Stomach smooth muscle (tissue), 2 donors: ENCODE measurements around the gene MMP14.
"Not testable (repeated sequence)": the region's sequence is repeated elsewhere in the genome, so short reads cannot be mapped to it uniquely, and the experiment has no call there.

Experiments used
- H3K27ac ChIP-seq: one replicate; pipeline ENCODE4 v1.7.0; 2013; ENCODE audit warnings: mild to moderate bottlenecking, low read length, inconsistent platforms
- H3K27me3 ChIP-seq, 2 donors: one replicate each; pipeline ENCODE4 v1.7.0; 2013; ENCODE audit warnings: low read length in 2 of 2; ENCODE audit not compliant: insufficient read depth in 2 of 2, control insufficient read depth in 1 of 2
- H3K36me3 ChIP-seq, 2 donors: one replicate each; pipeline ENCODE4 v1.7.0; 2013; ENCODE audit warnings: low read length in 2 of 2; ENCODE audit not compliant: control insufficient read depth in 2 of 2, insufficient read depth in 2 of 2
- H3K4me1 ChIP-seq: one replicate; pipeline ENCODE4 v1.7.0; 2013; ENCODE audit warnings: low read length; ENCODE audit not compliant: control insufficient read depth, insufficient read depth
- H3K4me3 ChIP-seq, 2 donors: one replicate each; pipeline ENCODE4 v1.7.0; 2013; ENCODE audit warnings: low read length in 2 of 2
- H3K9ac ChIP-seq, 2 donors: one replicate each; pipeline ENCODE4 v1.7.0; 2013; ENCODE audit warnings: low read length in 2 of 2, mild to moderate bottlenecking in 1 of 2
- H3K9me3 ChIP-seq, 2 donors: one replicate each; pipeline ENCODE4 v1.7.0; 2013; ENCODE audit warnings: low read length in 2 of 2; ENCODE audit not compliant: control insufficient read depth in 2 of 2
- donor health status: healthy.
- donor health status: Pancreatic carcinoma.

The MMP14 gene

DNA sequence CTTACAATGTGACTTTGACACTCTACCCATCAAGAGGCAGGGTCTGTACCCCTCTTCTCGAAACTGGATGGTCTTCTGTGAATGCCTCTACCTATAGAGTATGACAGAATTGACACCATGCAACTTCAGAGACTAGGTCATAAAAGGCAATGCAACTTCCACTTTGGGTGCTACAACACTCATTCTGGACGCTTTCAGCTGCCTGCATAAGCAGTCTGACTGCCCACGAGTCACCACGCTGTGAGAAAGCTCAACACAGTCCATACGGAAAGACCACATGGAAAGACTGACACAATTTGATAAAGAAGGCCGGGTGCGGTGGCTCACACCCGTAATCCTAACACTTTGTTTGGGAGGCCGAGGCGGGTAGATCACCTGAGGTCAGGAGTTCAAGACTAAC is 36.0 kb upstream of the MMP14 start:
- no peaks in the 10 kb centered on the region for H3K36me3 ChIP-seq
- H3K9ac ChIP-seq, result no peak overlapping the region
- no peaks in the 10 kb centered on the region for H3K9me3 ChIP-seq
- H3K27me3 ChIP-seq, result no peaks in the 10 kb centered on the region
- H3K27ac ChIP-seq, result no peak overlapping the region
- no peaks in the 10 kb centered on the region for H3K4me1 ChIP-seq
- H3K4me3 ChIP-seq, result no peak overlapping the region

DNA sequence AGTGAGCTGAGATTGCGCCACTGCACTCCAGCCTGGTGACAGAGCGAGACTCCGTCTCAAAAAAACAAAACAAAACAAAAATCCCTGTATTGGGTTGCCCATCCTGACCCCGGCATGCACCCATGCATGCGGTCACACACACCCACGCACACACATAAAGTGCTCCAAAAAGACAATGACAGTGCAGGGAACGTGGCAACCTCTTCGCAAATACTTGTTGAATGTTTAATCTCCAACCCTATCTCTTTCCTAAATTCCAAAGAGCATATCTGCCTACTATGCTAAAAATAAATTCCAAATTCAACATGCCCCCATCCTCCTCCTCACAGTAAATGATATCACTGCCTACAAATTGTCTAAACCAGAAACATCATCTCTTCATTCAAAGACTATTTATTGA is 34.7 kb upstream of the MMP14 start:
- H3K27ac ChIP-seq, result no peak overlapping the region
- no peaks in the 10 kb centered on the region for H3K36me3 ChIP-seq
- no peaks in the 10 kb centered on the region for H3K4me1 ChIP-seq
- H3K27me3 ChIP-seq, result no peaks in the 10 kb centered on the region
- no peak overlapping the region for H3K4me3 ChIP-seq
- H3K9me3 ChIP-seq, result no peaks in the 10 kb centered on the region
- H3K9ac ChIP-seq, result no peak overlapping the region

- no peak overlapping the region for H3K27ac ChIP-seq
- no peaks in the 10 kb centered on the region for H3K36me3 ChIP-seq
- H3K27me3 ChIP-seq, result no peaks in the 10 kb centered on the region
- H3K9ac ChIP-seq, result no peak overlapping the region
- no peaks in the 10 kb centered on the region for H3K4me1 ChIP-seq
- H3K4me3 ChIP-seq, result no peak overlapping the region
- H3K9me3 ChIP-seq, result no peaks in the 10 kb centered on the region
Observed at GRCh38 chr14:22802860-22803686, 33.3 kb upstream of the MMP14 start.

- H3K4me1 ChIP-seq, result no peaks in the 10 kb centered on the region
- H3K27me3 ChIP-seq, result no peaks in the 10 kb centered on the region
- H3K4me3 ChIP-seq, result no peak overlapping the region
- H3K36me3 ChIP-seq, result no peaks in the 10 kb centered on the region
- no peak overlapping the region for H3K9ac ChIP-seq
- no peak overlapping the region for H3K27ac ChIP-seq
- no peaks in the 10 kb centered on the region for H3K9me3 ChIP-seq
Observed at GRCh38 chr14:22803687-22803974, 32.8 kb upstream of the MMP14 start.

GRCh38 chr14:22805235-22805634 is 31.1 kb upstream of the MMP14 start:
- H3K27ac ChIP-seq, H3K4me3 ChIP-seq: not testable (repeated sequence)

GRCh38 chr14:22807432-22808087 is 28.8 kb upstream of the MMP14 start:
- no peak overlapping the region for H3K4me3 ChIP-seq
- no peaks in the 10 kb centered on the region for H3K27me3 ChIP-seq
- no peak overlapping the region for H3K27ac ChIP-seq
- no peak overlapping the region for H3K9ac ChIP-seq
- H3K9me3 ChIP-seq, result no peaks in the 10 kb centered on the region
- H3K4me1 ChIP-seq, result no peaks in the 10 kb centered on the region
- H3K36me3 ChIP-seq, result no peaks in the 10 kb centered on the region

More at GRCh38 chr14:22805235-22805634, 31.1 kb upstream of the MMP14 start:
- not testable (repeated sequence) for H3K4me1 ChIP-seq, H3K9ac ChIP-seq, H3K9me3 ChIP-seq, H3K27me3 ChIP-seq, H3K36me3 ChIP-seq

DNA sequence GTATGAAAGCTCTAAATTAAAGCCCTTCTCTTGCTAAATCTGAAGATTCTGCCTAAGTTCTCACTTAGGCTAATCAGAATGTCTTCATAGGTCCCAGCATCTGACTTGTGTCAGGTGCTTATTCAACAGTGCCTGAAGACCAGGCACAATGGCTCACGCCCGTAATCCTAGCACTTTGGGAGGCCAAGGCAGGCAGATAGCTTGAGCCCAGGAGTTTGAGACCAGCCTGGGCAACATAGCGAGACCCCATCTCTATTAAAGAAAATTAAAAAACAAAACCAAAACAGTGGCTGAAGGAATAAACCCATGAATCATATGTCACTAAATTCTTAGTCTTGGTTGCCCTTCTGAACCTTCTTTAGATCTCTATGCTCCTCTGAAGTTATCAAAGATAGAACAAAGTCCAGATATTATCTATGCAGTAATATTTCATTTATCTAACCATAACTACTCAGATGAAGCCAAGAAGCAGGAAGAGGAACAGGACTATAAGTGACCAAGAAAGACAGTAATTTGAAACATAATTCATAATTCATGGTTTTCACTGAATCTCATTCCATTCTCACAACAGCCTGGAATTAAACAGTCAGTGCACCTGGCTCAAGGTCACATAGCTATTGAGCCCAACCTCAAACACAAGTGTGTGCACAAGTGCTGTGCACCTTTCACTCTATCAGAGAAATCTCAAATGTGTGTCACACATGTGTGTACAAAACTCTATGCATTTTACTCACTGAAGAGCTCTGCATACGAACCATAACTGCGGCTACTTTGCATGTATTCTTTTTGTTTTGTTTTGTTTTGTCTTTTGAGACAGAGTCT is 27.8 kb upstream of the MMP14 start:
- no peaks in the 10 kb centered on the region for H3K9me3 ChIP-seq
- no peaks in the 10 kb centered on the region for H3K27me3 ChIP-seq
- no peaks in the 10 kb centered on the region for H3K36me3 ChIP-seq
- no peak overlapping the region for H3K9ac ChIP-seq
- H3K4me3 ChIP-seq, result no peak overlapping the region
- no peak overlapping the region for H3K27ac ChIP-seq
- no peaks in the 10 kb centered on the region for H3K4me1 ChIP-seq

DNA sequence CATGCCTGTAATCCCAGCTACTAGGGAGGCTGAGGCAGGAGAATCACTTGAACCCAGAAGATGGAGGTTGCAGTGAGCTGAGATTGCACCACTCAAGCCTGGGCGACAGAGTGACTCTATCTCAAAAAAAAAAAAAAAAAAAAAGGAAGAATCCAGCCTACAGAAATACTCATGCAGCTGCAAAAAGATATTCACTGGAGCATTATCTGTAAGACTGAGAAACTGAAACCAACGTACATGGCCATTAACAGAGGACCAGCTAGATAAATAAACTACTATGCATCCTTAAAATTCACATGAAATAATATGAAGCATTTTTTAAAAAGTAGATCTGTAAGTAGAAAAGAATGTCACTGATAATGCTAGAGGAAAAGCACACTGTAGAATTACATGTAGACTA is 24.7 kb upstream of the MMP14 start:
- H3K27ac ChIP-seq, result no peak overlapping the region
- H3K4me3 ChIP-seq, result no peak overlapping the region

GRCh38 chr14:22812744-22813143 is 23.6 kb upstream of the MMP14 start:
- Histone ChIP-seq H3K36me3 (no peaks in the 10 kb centered on the region), H3K27ac (no peak overlapping the region), H3K27me3 (no peaks in the 10 kb centered on the region), H3K4me3 (no peak overlapping the region), H3K4me1 (peaks cover 6% of the 10 kb centered on the region), H3K9ac (no peak overlapping the region), H3K9me3 (no peaks in the 10 kb centered on the region)

More for the DNA sequence above, 24.7 kb upstream of the MMP14 start:
- peaks cover 6% of the 10 kb centered on the region for H3K4me1 ChIP-seq
- H3K9me3 ChIP-seq, result no peaks in the 10 kb centered on the region
- H3K9ac ChIP-seq, result no peak overlapping the region
- no peaks in the 10 kb centered on the region for H3K36me3 ChIP-seq
- H3K27me3 ChIP-seq, result no peaks in the 10 kb centered on the region

DNA sequence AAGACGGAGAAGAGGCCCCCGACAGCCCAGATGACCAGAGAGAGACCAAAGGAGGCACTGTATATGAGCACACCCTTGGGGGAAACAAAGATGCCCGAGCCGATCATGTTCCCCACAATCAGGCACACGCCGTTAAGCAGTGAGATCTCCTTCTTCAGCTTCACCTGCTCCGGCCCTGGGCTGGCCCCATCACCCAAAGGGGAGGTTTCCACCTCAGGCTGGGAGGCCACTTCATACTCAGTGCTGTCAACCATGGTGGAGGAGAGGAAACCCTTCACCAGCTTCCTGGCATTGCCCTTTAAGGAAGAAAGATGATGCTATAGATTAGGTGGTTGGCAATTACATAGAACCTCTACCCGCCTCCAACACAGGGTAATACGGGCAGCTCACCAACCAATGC is 23.2 kb upstream of the MMP14 start:
- H3K4me1 ChIP-seq, result peaks cover 8% of the 10 kb centered on the region
- no peaks in the 10 kb centered on the region for H3K36me3 ChIP-seq
- H3K27ac ChIP-seq, result no peak overlapping the region
- no peak overlapping the region for H3K4me3 ChIP-seq
- no peak overlapping the region for H3K9ac ChIP-seq
- H3K27me3 ChIP-seq, result no peaks in the 10 kb centered on the region
- no peaks in the 10 kb centered on the region for H3K9me3 ChIP-seq
